HG03095 (cell line): ENCODE measurements around the gene XRRA1.
"Not testable (repeated sequence)": the region's sequence is repeated elsewhere in the genome, so short reads cannot be mapped to it uniquely, and the experiment has no call there.

Source experiments
- ATAC-seq: cut with Tn5 transposase; IDR thresholded peaks from one replicate; pipeline ENCODE4 v1.9.1; 2021; ENCODE audit warnings: moderate library complexity; ENCODE audit not compliant: unreplicated experiment

XRRA1 gene, protein sequence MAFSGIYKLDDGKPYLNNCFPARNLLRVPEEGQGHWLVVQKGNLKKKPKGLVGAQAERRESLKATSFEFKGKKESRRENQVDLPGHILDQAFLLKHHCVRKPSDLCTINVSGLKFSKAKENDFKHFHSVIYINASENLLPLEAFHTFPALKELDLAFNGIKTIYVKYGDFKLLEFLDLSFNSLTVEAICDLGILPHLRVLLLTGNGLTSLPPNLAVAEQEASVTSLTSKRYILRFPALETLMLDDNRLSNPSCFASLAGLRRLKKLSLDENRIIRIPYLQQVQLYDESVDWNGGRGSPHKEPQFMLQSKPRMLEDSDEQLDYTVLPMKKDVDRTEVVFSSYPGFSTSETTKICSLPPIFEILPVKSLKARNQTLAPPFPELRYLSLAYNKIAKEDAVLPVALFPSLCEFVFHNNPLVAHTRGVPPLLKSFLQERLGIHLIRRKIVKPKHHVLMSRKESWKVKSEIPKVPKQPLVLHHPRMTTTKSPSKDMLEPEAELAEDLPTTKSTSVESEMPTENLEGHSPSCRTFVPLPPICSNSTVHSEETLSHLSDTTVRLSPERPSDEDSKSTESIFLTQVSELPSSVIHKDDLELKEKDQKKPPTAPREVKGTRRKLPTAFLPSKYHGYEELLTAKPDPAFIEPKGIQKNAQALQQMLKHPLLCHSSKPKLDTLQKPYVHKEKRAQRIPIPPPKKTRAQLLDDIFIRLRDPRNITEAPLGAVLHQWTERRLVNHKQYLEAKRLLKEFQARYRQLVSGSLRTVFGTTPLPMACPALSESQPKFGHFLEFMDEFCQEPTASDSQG

DNA sequence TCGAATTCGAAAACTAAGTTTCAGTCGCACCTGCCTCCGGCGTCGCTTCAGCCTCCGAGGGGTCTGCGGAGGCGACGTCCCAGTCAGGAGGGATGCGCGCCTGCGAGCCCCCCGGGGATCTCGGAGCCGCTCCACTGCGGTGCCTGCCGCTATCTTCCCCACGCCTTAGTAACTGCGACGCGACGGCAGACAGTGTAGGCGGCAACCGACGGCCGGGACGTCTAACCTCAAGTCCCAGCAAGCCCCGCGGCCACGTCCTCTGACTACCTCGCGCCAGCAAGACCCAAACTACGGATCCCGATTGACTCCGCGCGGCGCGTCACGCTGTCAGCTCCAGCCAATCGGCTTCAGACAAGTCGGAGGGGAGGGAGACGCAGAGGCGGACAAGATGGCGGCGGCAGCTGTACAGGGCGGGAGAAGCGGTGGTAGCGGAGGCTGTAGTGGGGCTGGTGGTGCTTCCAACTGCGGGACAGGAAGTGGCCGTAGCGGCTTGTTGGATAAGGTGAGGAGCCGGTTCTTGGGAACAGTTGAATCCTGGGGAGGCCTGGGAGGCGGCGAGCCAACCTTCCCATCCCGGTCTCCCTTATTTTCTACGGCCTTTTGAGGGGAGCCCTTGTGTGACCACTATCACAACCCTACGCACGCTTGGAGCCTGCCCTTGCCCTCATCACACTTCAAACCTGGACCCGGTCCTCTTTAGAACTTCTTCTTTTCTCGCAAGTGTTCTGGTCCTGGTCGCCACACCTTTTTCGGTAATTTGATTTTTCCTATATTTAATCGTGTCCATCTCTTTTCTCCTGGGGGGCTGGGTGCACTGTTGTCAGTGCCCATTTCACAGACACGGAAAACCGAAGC, at the start of gene XRRA1, which contains the start of gene SPCS2:
TSS of gene XRRA1 (minus strand) at position 194 of the 855 bp plus-strand sequence. CDS start 8,213 bp downstream, outside the sequence.
TSS of gene SPCS2 (plus strand) at position 369 of the 855 bp plus-strand sequence. CDS start at position 389, 20 bp downstream.
- peak; percentile 84 for ATAC-seq

- peak; percentile 46 for ATAC-seq
Measured at GRCh38 chr11:74992852-74993251, 44.0 kb upstream of the XRRA1 start.

DNA sequence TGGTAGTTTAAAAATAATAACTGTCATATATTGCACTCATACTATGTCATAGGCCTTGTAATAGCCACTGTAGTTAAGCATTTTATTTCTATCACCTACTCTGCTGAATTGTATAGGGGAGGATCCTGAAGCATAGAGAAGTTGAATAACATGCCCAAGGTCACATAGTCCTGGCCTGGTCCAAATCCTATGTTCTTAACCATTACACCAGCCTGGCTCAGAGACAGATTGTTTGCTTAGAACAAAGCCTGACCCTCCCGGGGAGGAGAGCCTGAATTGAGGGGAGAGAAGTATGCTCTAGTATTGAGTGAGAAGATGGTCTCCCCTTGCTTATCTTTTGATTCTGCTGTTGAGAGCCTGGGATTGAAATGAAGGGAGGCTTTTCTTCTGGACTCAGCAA, 42.0 kb upstream of the XRRA1 start:
- no peak for ATAC-seq

GRCh38 chr11:74990150-74990549, 41.3 kb upstream of the XRRA1 start:
- ATAC-seq, result not testable (repeated sequence)

DNA sequence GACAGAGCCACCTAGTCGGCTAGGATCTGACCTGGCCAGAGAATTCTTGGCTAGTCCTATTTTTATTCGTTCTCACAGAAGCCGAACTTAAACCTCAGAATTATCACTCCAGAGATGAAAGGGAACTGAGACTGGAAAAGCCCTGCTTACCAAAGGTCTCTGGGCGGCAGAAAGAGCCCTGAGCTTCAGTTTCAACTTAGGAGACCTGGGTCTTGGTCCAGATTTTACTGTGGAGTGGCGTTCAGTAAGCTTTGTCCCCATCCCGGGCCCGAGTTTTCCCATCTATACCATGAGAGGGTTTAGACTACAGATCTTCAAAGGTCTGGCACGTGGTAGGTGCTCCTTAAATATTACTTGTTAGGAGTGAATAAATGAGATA, 40.4 kb upstream of the XRRA1 start:
- peak; percentile 8 for ATAC-seq

- peak; percentile 71 for ATAC-seq
Measured at GRCh38 chr11:74988541-74989259, 39.8 kb upstream of the XRRA1 start, which contains the start of gene NEU3. Gene NEU3, plus strand, starts transcription at chr11:74988933. Its CDS starts 128 bp downstream, at chr11:74989061.

DNA sequence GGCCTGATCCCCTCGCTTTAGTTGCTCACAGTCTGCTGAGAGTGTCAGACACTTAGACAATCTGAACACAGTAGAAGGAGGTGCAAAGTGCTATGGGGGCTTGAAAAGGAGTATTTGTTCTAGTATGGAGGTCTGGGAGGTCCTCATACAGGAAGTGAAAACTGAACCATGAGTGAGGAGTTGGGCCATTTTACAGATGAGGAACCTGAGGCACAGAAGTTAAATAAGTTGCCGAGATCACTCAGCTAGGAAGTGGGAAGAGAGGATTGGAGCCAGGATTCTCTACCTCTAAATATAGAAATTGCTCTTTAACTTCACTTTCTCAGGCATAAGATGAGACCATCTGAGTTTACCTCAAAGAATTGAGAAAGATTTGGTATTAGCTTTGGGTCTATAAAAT, 35.8 kb upstream of the XRRA1 start:
- ATAC-seq, result no peak

- no peak for ATAC-seq
Measured at GRCh38 chr11:74984070-74984469, 35.2 kb upstream of the XRRA1 start.

DNA sequence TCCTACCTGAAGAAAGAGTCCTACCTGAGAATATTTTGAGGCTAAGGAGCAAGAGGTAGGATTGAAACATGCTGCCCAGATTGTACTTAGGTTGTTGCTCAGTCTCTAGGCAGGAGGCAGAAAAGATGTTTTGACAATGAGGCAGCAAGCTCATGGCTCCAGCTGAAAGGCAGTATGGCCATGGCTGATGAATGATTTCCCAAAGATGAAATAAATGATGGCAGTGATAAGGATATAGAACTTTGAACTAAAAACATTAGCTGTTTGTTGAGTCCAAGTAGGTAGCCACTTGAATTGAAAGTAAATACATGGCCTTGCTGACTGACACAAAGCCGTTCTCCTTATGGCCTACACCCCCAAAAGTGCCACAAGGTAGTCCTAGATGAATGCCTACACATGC, 33.0 kb upstream of the XRRA1 start:
- ATAC-seq, result no peak

GRCh38 chr11:74980634-74981033, 31.7 kb upstream of the XRRA1 start:
- ATAC-seq, result no peak

GRCh38 chr11:74978041-74978440, 29.1 kb upstream of the XRRA1 start:
- no peak for ATAC-seq

DNA sequence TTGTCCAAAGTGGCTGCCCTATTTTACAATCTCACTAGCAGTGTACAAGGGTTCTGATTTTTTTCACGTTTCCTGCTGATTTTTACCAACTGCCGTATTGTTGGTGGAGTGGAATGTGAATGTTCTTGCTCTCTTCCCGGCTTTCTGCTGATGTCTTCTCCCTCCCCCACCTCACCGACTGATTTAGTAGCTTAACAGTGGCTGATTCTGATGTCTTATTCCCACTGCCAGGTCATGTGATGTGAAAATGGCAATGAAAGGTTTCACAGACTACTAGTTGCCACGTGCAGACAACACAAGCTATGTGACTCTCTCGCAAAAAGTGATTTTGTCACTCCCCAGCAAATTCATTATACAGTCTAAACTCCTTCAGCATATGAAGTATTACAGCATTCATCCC, 22.5 kb upstream of the XRRA1 start:
- no peak for ATAC-seq

DNA sequence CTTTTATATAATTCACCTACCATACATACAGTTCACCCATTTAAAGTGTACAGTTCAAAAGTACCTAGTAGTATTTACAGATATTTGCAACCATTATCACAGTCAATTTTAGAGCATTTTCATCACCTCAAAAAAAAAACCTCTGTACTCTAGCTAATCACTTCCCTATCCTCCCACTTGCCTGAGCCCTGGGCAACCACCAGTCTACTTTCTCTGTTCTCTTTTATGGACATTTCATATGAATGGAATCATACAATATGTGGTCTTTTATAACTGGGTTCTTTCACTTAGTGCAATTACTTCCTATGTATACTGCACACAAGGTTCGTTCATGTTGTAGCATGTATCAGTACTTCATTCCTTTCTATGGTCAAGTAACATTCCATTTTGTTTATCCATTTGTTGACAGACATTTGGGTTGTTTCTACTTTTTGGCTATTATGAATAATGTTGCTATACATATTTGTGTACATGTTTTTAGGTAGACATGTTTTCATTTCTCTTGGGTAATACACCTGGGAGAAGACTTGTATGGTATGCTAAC, 22.0 kb upstream of the XRRA1 start:
- ATAC-seq, result no peak

- ATAC-seq, result no peak
Measured at GRCh38 chr11:74966651-74967050, 17.8 kb upstream of the XRRA1 start.

GRCh38 chr11:74960128-74960527, 11.2 kb upstream of the XRRA1 start:
- ATAC-seq, result not testable (repeated sequence)

DNA sequence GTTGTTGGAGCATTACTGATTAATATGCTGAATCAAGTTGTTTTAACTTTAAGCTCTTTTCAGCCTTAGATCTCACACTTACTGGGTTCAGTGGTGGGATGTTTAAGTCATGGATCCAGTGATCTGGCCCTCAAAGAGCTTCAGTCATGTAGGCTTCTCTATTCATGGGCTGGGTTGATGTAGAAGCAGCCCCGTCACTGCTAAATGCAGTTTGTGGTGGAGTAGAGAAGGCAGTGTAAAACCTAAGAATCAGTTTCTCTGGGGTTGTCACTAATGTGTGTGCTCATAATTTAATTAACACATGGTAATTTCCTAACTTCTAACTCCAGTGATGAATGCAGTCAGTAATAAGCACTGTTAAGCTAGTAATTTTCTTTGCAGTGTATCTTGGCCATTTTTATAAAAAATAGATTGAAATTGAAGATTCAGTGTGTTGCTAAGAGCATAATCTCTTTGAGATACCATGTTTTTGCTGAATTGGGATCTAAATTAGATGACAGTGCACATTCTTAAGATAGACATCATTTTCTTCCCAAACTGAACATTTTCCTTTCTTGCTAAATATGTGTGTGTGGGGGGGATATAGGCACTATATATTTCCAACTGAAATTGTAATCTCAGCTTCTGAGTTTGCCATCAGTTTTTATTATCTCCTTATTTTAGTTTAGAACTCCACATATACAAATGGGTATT, 9.2 kb upstream of the XRRA1 start:
- no peak for ATAC-seq

DNA sequence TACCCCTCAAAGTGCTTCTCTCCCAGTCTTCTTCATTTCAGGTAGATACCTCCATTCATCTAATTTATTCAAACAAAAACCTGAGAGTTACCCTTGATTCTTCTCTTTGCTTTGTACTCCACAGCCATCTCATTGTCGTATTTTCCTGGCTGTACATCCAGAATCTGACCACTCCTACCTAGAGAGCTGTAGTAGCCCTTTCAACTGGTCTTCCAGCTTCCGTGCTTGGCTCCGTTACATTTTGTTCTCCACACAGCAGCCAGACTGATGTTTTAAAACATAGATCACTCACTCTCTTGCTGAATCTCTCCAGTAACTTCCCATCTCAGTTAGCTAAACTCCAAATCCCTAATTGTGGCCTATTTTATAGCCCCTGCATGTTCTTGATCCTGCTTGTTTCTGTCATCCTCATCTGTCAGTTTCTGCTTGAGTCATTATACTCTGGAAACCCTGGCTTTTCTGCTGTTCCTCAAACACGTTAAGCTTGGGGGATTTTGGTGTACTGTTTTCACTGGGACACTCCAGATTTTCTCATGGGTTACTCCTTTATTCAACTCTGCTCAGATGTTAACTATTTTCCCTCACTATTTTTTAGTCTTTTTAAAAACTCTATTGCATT, 7.6 kb upstream of the XRRA1 start:
- ATAC-seq, result no peak

DNA sequence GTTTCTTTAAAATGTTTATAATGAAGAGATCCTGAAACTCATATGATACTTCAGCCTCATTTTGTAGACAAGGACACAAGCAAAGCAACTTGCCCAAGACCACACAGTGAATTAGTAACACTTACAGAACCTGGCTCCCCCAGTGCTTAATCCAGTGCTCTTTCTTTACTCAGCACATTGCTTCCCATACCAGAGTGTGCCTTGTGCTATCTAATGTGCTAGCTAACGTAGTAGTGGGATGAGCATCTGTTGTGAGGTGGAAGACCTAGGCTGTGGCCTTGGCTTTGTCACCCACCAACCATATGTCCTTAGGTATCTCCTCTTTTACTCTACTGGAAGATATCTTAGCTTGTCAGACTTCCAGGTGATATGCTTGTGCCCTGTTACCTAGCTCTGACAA, 5.3 kb upstream of the XRRA1 start:
- ATAC-seq, result no peak

DNA sequence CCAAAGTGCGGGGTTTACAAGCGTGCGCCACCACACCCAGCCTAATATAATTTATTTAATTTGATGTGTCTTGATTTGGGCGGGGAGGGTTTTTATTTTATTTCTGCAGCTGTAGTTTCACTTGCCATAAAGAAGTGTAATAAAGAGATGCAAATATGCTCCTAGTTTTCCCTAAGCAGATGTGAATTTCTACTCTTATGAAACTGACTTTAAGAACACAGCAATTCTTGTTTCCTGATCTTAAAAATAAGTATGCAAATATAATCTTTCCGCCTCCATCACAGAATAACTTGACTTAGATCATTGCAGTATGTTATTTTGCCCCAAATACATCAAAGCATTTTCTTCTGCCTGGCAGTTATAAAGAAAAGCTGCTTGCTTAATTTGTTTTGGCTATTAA, 4.6 kb upstream of the XRRA1 start:
- no peak for ATAC-seq
